Glomerular visceral epithelial cell (primary cell): ENCODE measurements around the gene AQR.
A peak's percentile ranks its signal among the peaks of the same experiment; 100 is the strongest.
"Not testable (repeated sequence)": the region's sequence is repeated elsewhere in the genome, so short reads cannot be mapped to it uniquely, and the experiment has no call there.

Experiments
- DNase-seq: peaks from one replicate; pipeline ENCODE4 v3.0.0-alpha.2; 2016; ENCODE audit errors: extremely low spot score

Gene AQR

GRCh38 chr15:34813446-34814190, 155.9 kb downstream of the AQR start:
- DNase-seq, result no peak

GRCh38 chr15:34812868-34813365, 156.6 kb downstream of the AQR start:
- DNase-seq, result not testable (repeated sequence)

GRCh38 chr15:34812369-34812768, 157.2 kb downstream of the AQR start:
- DNase-seq, result no peak

- DNase-seq, result peak; percentile 57
Observed at GRCh38 chr15:34810443-34811129, 159.0 kb downstream of the AQR start.

- DNase-seq, result no peak
Observed at GRCh38 chr15:34809186-34809585, 160.4 kb downstream of the AQR start.

GRCh38 chr15:34808016-34808415, 161.5 kb downstream of the AQR start:
- no peak for DNase-seq

GRCh38 chr15:34807241-34807640, 162.3 kb downstream of the AQR start:
- DNase-seq, result not testable (repeated sequence)

GRCh38 chr15:34804776-34805175, 164.8 kb downstream of the AQR start:
- DNase-seq, result no peak

GRCh38 chr15:34804113-34804512, 165.4 kb downstream of the AQR start:
- no peak for DNase-seq

- no peak for DNase-seq
Observed at GRCh38 chr15:34802803-34803750, 166.5 kb downstream of the AQR start.

- DNase-seq, result no peak
Observed at GRCh38 chr15:34802371-34802770, 167.2 kb downstream of the AQR start.
